Measurements from ENCODE around the gene FBF1.
A peak's percentile ranks its signal among the peaks of the same experiment; 100 is the strongest.
"Not testable (repeated sequence)": the region's sequence is repeated elsewhere in the genome, so short reads cannot be mapped to it uniquely, and the experiment has no call there.

The FBF1 gene

GRCh38 chr17:75894049-75894733 lies 46.7 kb downstream of the FBF1 start:
- no peak for DNase-seq

- DNase-seq: no peak
These were observed 47.4 kb downstream of the FBF1 start for GRCh38 chr17:75893305-75894048.

GRCh38 chr17:75892556-75893224 lies 48.2 kb downstream of the FBF1 start:
- DNase-seq: no peak

- DNase-seq: no peak
These were observed 49.0 kb downstream of the FBF1 start for GRCh38 chr17:75891605-75892555.

GRCh38 chr17:75891022-75891604 lies 49.7 kb downstream of the FBF1 start:
- DNase-seq: no peak

- no peak for DNase-seq
These were observed 51.4 kb downstream of the FBF1 start for GRCh38 chr17:75889454-75889853.

GRCh38 chr17:75888484-75888883 lies 52.4 kb downstream of the FBF1 start:
- no peak for DNase-seq

- DNase-seq: not testable (repeated sequence)
These were observed 55.0 kb downstream of the FBF1 start for GRCh38 chr17:75885860-75886259.

- no peak for DNase-seq
These were observed 55.4 kb downstream of the FBF1 start for GRCh38 chr17:75885431-75885830.

- no peak for DNase-seq
These were observed 59.0 kb downstream of the FBF1 start for GRCh38 chr17:75881678-75882454.

GRCh38 chr17:75880266-75880665 lies 60.6 kb downstream of the FBF1 start:
- no peak for DNase-seq

GRCh38 chr17:75878174-75878998 lies 62.5 kb downstream of the FBF1 start, which contains the start of gene TRIM47:
TSS of gene TRIM47 (minus strand) at chr17:75878581. CDS start at chr17:75878548, 33 bp downstream.
- peak; percentile 56 for DNase-seq

GRCh38 chr17:75877752-75878173 lies 63.1 kb downstream of the FBF1 start:
- no peak for DNase-seq

- DNase-seq: no peak
These were observed 63.7 kb downstream of the FBF1 start for GRCh38 chr17:75876938-75877751.

GRCh38 chr17:75876190-75876937 lies 64.5 kb downstream of the FBF1 start:
- no peak for DNase-seq

GRCh38 chr17:75875940-75876189 lies 65.0 kb downstream of the FBF1 start:
- DNase-seq: no peak

- no peak for DNase-seq
These were observed 65.5 kb downstream of the FBF1 start for GRCh38 chr17:75875182-75875939.
